Stimulated activated CD4-positive, alpha-beta T cell treated with anti-CD3 and anti-CD28 coated beads, Interleukin-12 subunit alpha, Interleukin-12 subunit beta, amount 100 ng/mL, for 48 hours (primary cell): ENCODE measurements around the gene SLC46A1.

Experiments used
- DNase-seq, 3 donors: peaks; one replicate each; pipeline ENCODE4 v3.0.0-alpha.2; 2020; ENCODE audit warnings: low read depth in 2 of 3, low spot score in 1 of 3

Gene SLC46A1

GRCh38 chr17:28384281-28385036 is 21.6 kb downstream of the SLC46A1 start:
- DNase-seq = peak; percentile 37 to 57 (median 54)

- DNase-seq = no peak
Observed at GRCh38 chr17:28381141-28381825, 24.7 kb downstream of the SLC46A1 start.

- DNase-seq = no peak
Observed at GRCh38 chr17:28379814-28380801, 25.9 kb downstream of the SLC46A1 start.

GRCh38 chr17:28372945-28373274 is 33.1 kb downstream of the SLC46A1 start:
- DNase-seq = no peak

GRCh38 chr17:28372203-28372944 is 33.6 kb downstream of the SLC46A1 start:
- peak in 1 of 3 donors; percentile 32 for DNase-seq

- DNase-seq = peak; percentile 76 to 84 (median 81)
Observed at GRCh38 chr17:28371245-28372202, 34.5 kb downstream of the SLC46A1 start, which contains the start of gene SARM1. Gene SARM1, plus strand, starts transcription at chr17:28371694. Its CDS starts 339 bp downstream, at chr17:28372033.

GRCh38 chr17:28370744-28371103 is 35.3 kb downstream of the SLC46A1 start:
- DNase-seq = no peak

GRCh38 chr17:28370035-28370743 is 35.8 kb downstream of the SLC46A1 start, which contains the start of gene VTN:
Gene VTN, minus strand, starts transcription at chr17:28370307. Its CDS starts 104 bp downstream, at chr17:28370203.
- DNase-seq = no peak

GRCh38 chr17:28369684-28370034 is 36.4 kb downstream of the SLC46A1 start:
- DNase-seq = no peak

- DNase-seq = no peak
Observed at GRCh38 chr17:28368915-28369683, 36.9 kb downstream of the SLC46A1 start.

GRCh38 chr17:28368306-28368831 is 37.6 kb downstream of the SLC46A1 start:
- DNase-seq = no peak

GRCh38 chr17:28367641-28368305 is 38.2 kb downstream of the SLC46A1 start:
- no peak for DNase-seq

GRCh38 chr17:28366605-28367004 is 39.4 kb downstream of the SLC46A1 start:
- no peak for DNase-seq

- no peak for DNase-seq
Observed at GRCh38 chr17:28365487-28365886, 40.5 kb downstream of the SLC46A1 start.

GRCh38 chr17:28364665-28365363 is 41.2 kb downstream of the SLC46A1 start, which contains the start of gene SEBOX:
Gene SEBOX, minus strand, starts transcription at chr17:28365199. Its CDS starts 48 bp downstream, at chr17:28365151.
- DNase-seq = no peak

GRCh38 chr17:28363776-28364650 is 42.0 kb downstream of the SLC46A1 start:
- no peak for DNase-seq
